GM18511 (cell line): Measurements from ENCODE around the gene C4A.
"Not testable (repeated sequence)": the region's sequence is repeated elsewhere in the genome, so short reads cannot be mapped to it uniquely, and the experiment has no call there.

Source experiments
- ATAC-seq: cut with Tn5 transposase; IDR thresholded peaks from one replicate; pipeline ENCODE4 v1.9.1; 2021; ENCODE audit warnings: mild to moderate bottlenecking, moderate library complexity; ENCODE audit not compliant: unreplicated experiment

Gene C4A

GRCh38 chr6:32047539-32047854 is 65.6 kb downstream of the C4A start:
- no peak for ATAC-seq

GRCh38 chr6:32047855-32048766 is 66.3 kb downstream of the C4A start:
- ATAC-seq, result no peak

- ATAC-seq, result not testable (repeated sequence)
Observed at GRCh38 chr6:32049149-32049548, 67.3 kb downstream of the C4A start.

- not testable (repeated sequence) for ATAC-seq
Observed at GRCh38 chr6:32049736-32050135, 67.9 kb downstream of the C4A start.

- no peak for ATAC-seq
Observed at GRCh38 chr6:32050562-32050961, 68.7 kb downstream of the C4A start.
